Measurements from ENCODE around the gene TAS2R9.

TAS2R9 gene

GRCh38 chr12:10810068-10810467 is at the start of gene TAS2R9:
TSS of gene TAS2R9 (minus strand) at chr12:10810168. CDS start at chr12:10810075, 93 bp downstream.
- no peak within 1 kb of the TSS for H3K4me2 ChIP-seq (ENCODE audit: insufficient read depth, low read length)
- peaks cover 5% of the 10 kb centered on the region for H3K27me3 ChIP-seq (ENCODE audit: insufficient read depth, low read length, poor library complexity)
- H3K4me1 ChIP-seq (ENCODE audit: insufficient read depth, low read length) = no peaks in the 10 kb centered on the region
- H4K20me1 ChIP-seq (ENCODE audit: insufficient read depth, low read length) = no peaks in the 10 kb centered on the region
- no peak within 1 kb of the TSS for H3K9ac ChIP-seq (ENCODE audit: low read depth, low read length)
- H3K4me3 ChIP-seq (ENCODE audit: low read depth in 1 of 2, low read length in 2 of 2) = no peak within 1 kb of the TSS
- no peaks in the 10 kb centered on the region for H3K9me3 ChIP-seq (ENCODE audit: insufficient read depth, low read length, severe bottlenecking)
- H3K79me2 ChIP-seq (ENCODE audit: insufficient read depth, low read length) = no peaks in the 10 kb centered on the region
- H2AFZ ChIP-seq (ENCODE audit: low read depth, low read length) = no peak within 1 kb of the TSS
- no peak within 1 kb of the TSS for H3K27ac ChIP-seq (ENCODE audit: low read length)
- DNase-seq (no peak), ATAC-seq (ENCODE audit: insufficient read depth, low read depth) (no peak)
- TF ChIP-seq CTCF (IDR thresholded peaks at IDR 0.05; ENCODE audit: borderline replicate concordance, extremely low read depth, low read length, poor library complexity, severe bottlenecking) (no peak), EZH2 (IDR thresholded peaks at IDR 0.05; ENCODE audit: borderline replicate concordance, low read depth, low read length, severe bottlenecking) (no peak)
- no peaks in the 10 kb centered on the region for H3K36me3 ChIP-seq (ENCODE audit: insufficient read depth, low read length)

GRCh38 chr12:10855807-10856206 is 45.8 kb upstream of the TAS2R9 start:
- Histone ChIP-seq H3K27me3 (ENCODE audit: insufficient read depth, low read length, poor library complexity) (no peaks in the 10 kb centered on the region), H3K27ac (ENCODE audit: low read length) (no peak overlapping the region), H3K79me2 (ENCODE audit: insufficient read depth, low read length) (no peaks in the 10 kb centered on the region), H2AFZ (ENCODE audit: low read depth, low read length) (no peak overlapping the region), H3K4me1 (ENCODE audit: insufficient read depth, low read length) (peaks cover under 1% of the 10 kb centered on the region; the same call in 1 of the 2 replicates), H3K36me3 (ENCODE audit: insufficient read depth, low read length) (peaks cover 32% of the 10 kb centered on the region), H4K20me1 (ENCODE audit: insufficient read depth, low read length) (0 out of 2 replicates have a peak, but pooled peaks cover 3% of the 10 kb centered on the region), H3K9me3 (ENCODE audit: insufficient read depth, low read length, severe bottlenecking) (peaks cover 29% of the 10 kb centered on the region), H3K4me3 (ENCODE audit: low read depth in 1 of 2, low read length in 2 of 2) (no peak overlapping the region), H3K9ac (ENCODE audit: low read depth, low read length) (no peak overlapping the region), H3K4me2 (ENCODE audit: insufficient read depth, low read length) (no peak overlapping the region)
- no peak for TF ChIP-seq EZH2 (IDR thresholded peaks at IDR 0.05; ENCODE audit: borderline replicate concordance, low read depth, low read length, severe bottlenecking)
- TF ChIP-seq CTCF (IDR thresholded peaks at IDR 0.05; ENCODE audit: borderline replicate concordance, extremely low read depth, low read length, poor library complexity, severe bottlenecking) = no peak
- DNase-seq = no peak
- no peak for ATAC-seq (ENCODE audit: insufficient read depth, low read depth)

GRCh38 chr12:10853776-10854175 is 43.8 kb upstream of the TAS2R9 start:
- TF ChIP-seq EZH2 (IDR thresholded peaks at IDR 0.05; ENCODE audit: borderline replicate concordance, low read depth, low read length, severe bottlenecking) (no peak), CTCF (IDR thresholded peaks at IDR 0.05; ENCODE audit: borderline replicate concordance, extremely low read depth, low read length, poor library complexity, severe bottlenecking) (no peak)
- H3K9me3 ChIP-seq (ENCODE audit: insufficient read depth, low read length, severe bottlenecking) = peaks cover 29% of the 10 kb centered on the region
- H4K20me1 ChIP-seq (ENCODE audit: insufficient read depth, low read length) = 0 out of 2 replicates have a peak, but pooled peaks cover 3% of the 10 kb centered on the region
- no peak overlapping the region for H3K9ac ChIP-seq (ENCODE audit: low read depth, low read length)
- ATAC-seq (ENCODE audit: insufficient read depth, low read depth) = no peak
- H3K4me1 ChIP-seq (ENCODE audit: insufficient read depth, low read length) = peaks cover 18% of the 10 kb centered on the region
- H3K27me3 ChIP-seq (ENCODE audit: insufficient read depth, low read length, poor library complexity) = no peaks in the 10 kb centered on the region
- no peak overlapping the region for H3K4me3 ChIP-seq (ENCODE audit: low read depth in 1 of 2, low read length in 2 of 2)
- no peak overlapping the region for H3K4me2 ChIP-seq (ENCODE audit: insufficient read depth, low read length)
- peaks cover 25% of the 10 kb centered on the region for H3K36me3 ChIP-seq (ENCODE audit: insufficient read depth, low read length)
- DNase-seq = no peak
- no peak overlapping the region for H3K27ac ChIP-seq (ENCODE audit: low read length)
- H2AFZ ChIP-seq (ENCODE audit: low read depth, low read length) = no peak overlapping the region
- H3K79me2 ChIP-seq (ENCODE audit: insufficient read depth, low read length) = no peaks in the 10 kb centered on the region
